MCF 10A (cell line): ENCODE data around the gene SEPTIN1. TPM values are rescaled to one million over a fixed set of nuclear protein-coding genes. Genes with fewer than 3 reads are reported as not detected.

Experiments used
- BruUV-seq: library from RNA; stranded (reverse); fragments of 400-500 nt; replicated peaks from 2 replicates; lab custom pipeline; 2021; lab: Mats Ljungman, UMichigan
- CTCF ChIA-PET: fragments of 300-600 bp; sonication (Branson Sonifier 250); formaldehyde crosslinking; extraction: SDS; loops from one replicate; lab custom pipeline; 2021; ENCODE audit warnings: antibody characterized with exemption, inconsistent platforms; lab: Yijun Ruan, JAX
- POLR2A ChIA-PET: fragments of 300-600, 350-650 bp; sonication (Branson Sonifier 250); formaldehyde crosslinking; extraction: SDS; loops from one replicate; lab custom pipeline; 2020; ENCODE audit warnings: antibody characterized with exemption, inconsistent platforms; lab: Yijun Ruan, JAX
- DNase-seq: peaks from one replicate; pipeline ENCODE4 v3.0.0-alpha.2; 2018; ENCODE audit not compliant: unreplicated experiment
- H3K27ac Mint-ChIP-seq: one replicate; pipeline ENCODE4 v1.8.0; 2022; ENCODE audit warnings: mild to moderate bottlenecking, low read depth, mixed read lengths; ENCODE audit not compliant: unreplicated experiment
- H3K27me3 Mint-ChIP-seq: one replicate; pipeline ENCODE4 v1.8.0; 2022; ENCODE audit warnings: mixed read lengths; ENCODE audit not compliant: insufficient read depth, unreplicated experiment
- H3K36me3 Mint-ChIP-seq: one replicate; pipeline ENCODE4 v1.8.0; 2022; ENCODE audit warnings: mild to moderate bottlenecking, moderate library complexity, mixed read lengths; ENCODE audit not compliant: insufficient read depth, unreplicated experiment
- H3K4me1 Mint-ChIP-seq: one replicate; pipeline ENCODE4 v1.8.0; 2022; ENCODE audit warnings: mixed read lengths; ENCODE audit not compliant: insufficient read depth, unreplicated experiment
- H3K4me3 Mint-ChIP-seq: one replicate; pipeline ENCODE4 v1.8.0; 2022; ENCODE audit warnings: mild to moderate bottlenecking, moderate library complexity, mixed read lengths; ENCODE audit not compliant: unreplicated experiment
- H3K9me3 Mint-ChIP-seq: one replicate; pipeline ENCODE4 v1.8.0; 2022; ENCODE audit warnings: mixed read lengths; ENCODE audit not compliant: unreplicated experiment
- intact Hi-C: fragments of 100-400 bp; cut with micrococcal nuclease; formaldehyde crosslinking; loops from 2 replicates; pipeline ENCODE4 v1.14.1; 2022
- total RNA-seq: library from RNA; stranded (reverse); gene quantifications from 2 replicates; pipeline ENCODE4 v1.2.3, GENCODE V29; 2022
- TF ChIP-seq, protein P1 (sequence below): fragments of 200-600 bp; IDR thresholded peaks from one replicate; pipeline ENCODE4 v1.8.0; 2022; ENCODE audit warnings: antibody characterized with exemption, mild to moderate bottlenecking; ENCODE audit not compliant: unreplicated experiment

The SEPTIN1 gene
- total RNA-seq, 1 experiment from 2014 or later: 1.7 TPM

DNA sequence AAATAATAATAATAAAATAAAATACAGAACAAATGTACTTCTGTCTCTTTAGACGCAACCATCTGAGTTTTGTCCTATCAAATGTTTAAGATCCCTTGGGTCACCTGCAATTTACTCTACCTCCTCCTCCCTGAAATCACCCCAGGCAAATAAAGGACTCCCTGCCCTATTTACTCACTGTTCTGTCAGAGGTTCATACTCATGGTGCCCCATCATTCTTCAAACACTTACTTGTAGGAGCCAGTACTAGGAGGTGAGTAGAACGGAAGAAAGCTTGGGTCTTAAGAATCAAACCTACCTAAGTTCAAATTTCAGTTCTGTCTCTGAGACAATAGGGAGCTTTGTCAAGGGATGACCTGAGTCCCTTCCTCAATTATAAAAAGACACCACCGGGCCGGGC is 15.8 kb downstream of the SEPTIN1 start:
- Mint-ChIP-seq H3K27me3 (no peaks in the 10 kb centered on the region), H3K36me3 (peaks cover 29% of the 10 kb centered on the region), H3K4me1 (peaks cover 44% of the 10 kb centered on the region), H3K27ac (peak overlapping the region; percentile 72), H3K9me3 (no peaks in the 10 kb centered on the region), H3K4me3 (peak overlapping the region; percentile 78)
- no TSS peak for BruUV-seq
- intact Hi-C loops: no loop called here
- TF ChIP-seq, protein P1, sequence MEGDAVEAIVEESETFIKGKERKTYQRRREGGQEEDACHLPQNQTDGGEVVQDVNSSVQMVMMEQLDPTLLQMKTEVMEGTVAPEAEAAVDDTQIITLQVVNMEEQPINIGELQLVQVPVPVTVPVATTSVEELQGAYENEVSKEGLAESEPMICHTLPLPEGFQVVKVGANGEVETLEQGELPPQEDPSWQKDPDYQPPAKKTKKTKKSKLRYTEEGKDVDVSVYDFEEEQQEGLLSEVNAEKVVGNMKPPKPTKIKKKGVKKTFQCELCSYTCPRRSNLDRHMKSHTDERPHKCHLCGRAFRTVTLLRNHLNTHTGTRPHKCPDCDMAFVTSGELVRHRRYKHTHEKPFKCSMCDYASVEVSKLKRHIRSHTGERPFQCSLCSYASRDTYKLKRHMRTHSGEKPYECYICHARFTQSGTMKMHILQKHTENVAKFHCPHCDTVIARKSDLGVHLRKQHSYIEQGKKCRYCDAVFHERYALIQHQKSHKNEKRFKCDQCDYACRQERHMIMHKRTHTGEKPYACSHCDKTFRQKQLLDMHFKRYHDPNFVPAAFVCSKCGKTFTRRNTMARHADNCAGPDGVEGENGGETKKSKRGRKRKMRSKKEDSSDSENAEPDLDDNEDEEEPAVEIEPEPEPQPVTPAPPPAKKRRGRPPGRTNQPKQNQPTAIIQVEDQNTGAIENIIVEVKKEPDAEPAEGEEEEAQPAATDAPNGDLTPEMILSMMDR: no peak
- ChIA-PET POLR2A (interaction anchor here (0.6 to 9.6 kb wide), 6 partner anchors 10 to 1030 kb away, joined by 3 to 132 read pairs (median 4); partner anchors contain the start of gene CD2BP2), CTCF (interaction anchor here (0.7 to 1.3 kb wide), 4 partner anchors 12 to 43 kb away, joined by 3 to 5 read pairs (median 4); partner anchors contain the start of gene SEPTIN1)
- DNase-seq: no peak

DNA sequence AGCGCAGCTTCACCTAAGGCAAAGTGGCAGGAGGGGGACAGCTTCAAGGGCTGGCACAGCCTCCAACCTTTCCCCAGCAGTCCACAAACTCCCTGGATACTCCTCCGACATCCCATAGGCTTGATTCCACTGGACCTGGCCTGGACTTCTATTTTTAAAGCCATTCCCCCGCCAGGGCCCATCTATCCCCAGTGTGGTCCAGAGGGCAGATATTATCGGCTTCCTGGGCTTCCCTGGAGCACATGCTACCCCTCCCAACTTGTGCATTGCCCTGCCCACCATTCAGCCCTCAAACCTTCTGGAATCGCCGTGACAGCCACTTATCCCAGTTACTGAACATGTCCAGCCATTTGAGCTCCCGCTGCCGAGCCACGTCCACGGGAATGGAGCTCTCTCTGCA is 17.2 kb downstream of the SEPTIN1 start:
- Mint-ChIP-seq H3K27me3 (no peaks in the 10 kb centered on the region), H3K4me1 (peaks cover 38% of the 10 kb centered on the region), H3K36me3 (peaks cover 39% of the 10 kb centered on the region), H3K4me3 (no peak overlapping the region), H3K9me3 (no peaks in the 10 kb centered on the region), H3K27ac (no peak overlapping the region)
- TF ChIP-seq, protein P1: no peak
- no TSS peak for BruUV-seq
- CTCF ChIA-PET: interaction anchor here (0.7 to 1.3 kb wide), 5 partner anchors 8 to 278 kb away, joined by 3 to 5 read pairs (median 3); partner anchors contain the start of gene CD2BP2
- POLR2A ChIA-PET: interaction anchor here (1.1 to 9.6 kb wide), 2 partner anchors 8 to 13 kb away, joined by 7 to 132 read pairs; partner anchors contain the start of gene CD2BP2
- intact Hi-C loops: no loop called here
- no peak for DNase-seq

DNA sequence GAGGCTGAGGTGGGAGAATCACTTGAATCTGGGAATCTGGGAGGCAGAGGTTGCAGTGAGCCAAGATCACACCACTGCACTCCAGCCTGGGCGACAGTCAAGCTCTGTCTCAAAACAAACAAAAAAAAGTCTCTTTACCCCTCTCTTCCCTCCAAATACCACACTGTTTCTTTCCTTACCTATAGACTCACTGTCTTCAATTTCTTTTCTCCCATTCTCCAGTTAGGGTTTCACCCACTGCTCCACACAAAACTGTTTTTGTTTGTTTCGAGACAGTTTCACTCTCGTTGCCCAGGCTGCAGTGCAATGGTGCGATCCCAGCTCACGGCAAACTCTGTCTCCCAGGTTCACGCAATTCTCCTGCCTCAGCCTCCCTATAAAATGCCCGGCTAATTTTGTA is 21.2 kb downstream of the SEPTIN1 start:
- Mint-ChIP-seq H3K27ac (no peak overlapping the region), H3K4me3 (no peak overlapping the region), H3K27me3 (no peaks in the 10 kb centered on the region), H3K36me3 (peaks cover 54% of the 10 kb centered on the region), H3K4me1 (peaks cover 16% of the 10 kb centered on the region), H3K9me3 (no peaks in the 10 kb centered on the region)
- TF ChIP-seq, protein P1: no peak
- no TSS peak for BruUV-seq
- intact Hi-C loops: no loop called here
- CTCF ChIA-PET: interaction anchor here (0.6 to 1.1 kb wide), 2 partner anchors 11 to 269 kb away, joined by 4 to 5 read pairs; partner anchors contain the start of gene TBX6
- DNase-seq: no peak
- POLR2A ChIA-PET: no interaction called here

DNA sequence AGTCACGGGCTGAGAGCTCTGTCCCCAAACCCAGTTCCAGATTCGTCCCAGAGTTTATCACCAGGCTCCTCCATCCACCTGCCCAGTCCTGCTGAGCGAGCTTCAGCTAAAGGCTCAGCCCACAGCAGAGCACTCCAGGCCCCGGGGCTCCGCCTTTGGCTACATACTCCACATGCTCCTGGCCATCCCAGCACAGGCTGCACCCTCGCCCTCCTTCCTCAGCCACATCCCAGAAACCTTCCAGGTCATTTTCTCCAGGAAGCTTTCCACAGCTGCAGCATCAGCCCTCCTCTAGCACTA is 22.5 kb downstream of the SEPTIN1 start:
- intact Hi-C loops: no loop called here
- Mint-ChIP-seq H3K9me3 (no peaks in the 10 kb centered on the region), H3K36me3 (peaks cover 55% of the 10 kb centered on the region), H3K4me3 (no peak overlapping the region), H3K27me3 (no peaks in the 10 kb centered on the region), H3K4me1 (peaks cover 16% of the 10 kb centered on the region), H3K27ac (peak overlapping the region; percentile 50)
- BruUV-seq: no TSS peak
- TF ChIP-seq, protein P1: no peak
- ChIA-PET CTCF (interaction anchor here (1.1 kb wide), 1 partner anchor 268 kb away, joined by 4 read pairs; the partner anchor contains the start of gene TBX6), POLR2A (interaction anchor here (8.1 kb wide), 1 partner anchor 8 kb away, joined by 132 read pairs; the partner anchor contains the start of gene TBC1D10B)
- DNase-seq: no peak
